ENCODE results near the gene COG6.

DNA sequence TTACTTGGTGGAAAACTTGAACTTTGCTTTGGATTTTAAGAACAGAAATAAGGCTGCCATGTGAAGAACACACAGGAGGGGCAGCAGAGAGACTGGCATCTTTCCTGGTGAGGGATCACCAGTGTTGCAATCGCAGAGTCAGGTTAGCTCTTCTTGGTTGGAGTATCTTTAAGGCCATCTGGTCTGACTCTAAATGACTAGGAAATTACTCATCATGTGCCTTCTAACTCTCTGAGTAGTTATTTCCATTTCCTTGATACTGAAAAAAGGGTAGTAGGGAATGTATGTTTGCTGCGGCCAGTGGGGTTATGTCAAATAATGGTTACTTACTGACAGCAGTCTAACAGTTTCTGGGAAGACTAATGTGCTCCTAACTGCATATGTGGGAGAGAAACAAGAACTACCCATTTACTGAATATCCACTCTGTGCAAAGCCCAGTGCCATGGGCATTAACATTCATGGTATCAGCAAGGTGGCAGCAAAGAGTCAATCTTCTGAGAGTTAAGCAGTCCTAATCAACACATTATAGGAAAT lies 122.1 kb downstream of the COG6 start:
- TF ChIP-seq POLR2A (IDR thresholded peaks at IDR 0.05) (no peak), CTCF (IDR thresholded peaks at IDR 0.05) (peak in 1 of 5 experiments; percentile 15), POLR2AphosphoS5 (IDR thresholded peaks at IDR 0.05) (no peak), EP300 (IDR thresholded peaks at IDR 0.05; ENCODE audit: low read depth) (no peak)
